ENCODE data around the gene CALN1.
"Not testable (repeated sequence)": the region's sequence is repeated elsewhere in the genome, so short reads cannot be mapped to it uniquely, and the experiment has no call there.

CALN1 gene

GRCh38 chr7:72266771-72267170 is 145.4 kb downstream of the CALN1 start:
- DNase-seq (ENCODE audit: low spot score), result no peak

GRCh38 chr7:72265071-72265904 is 146.8 kb downstream of the CALN1 start:
- no peak for DNase-seq (ENCODE audit: low spot score)

DNA sequence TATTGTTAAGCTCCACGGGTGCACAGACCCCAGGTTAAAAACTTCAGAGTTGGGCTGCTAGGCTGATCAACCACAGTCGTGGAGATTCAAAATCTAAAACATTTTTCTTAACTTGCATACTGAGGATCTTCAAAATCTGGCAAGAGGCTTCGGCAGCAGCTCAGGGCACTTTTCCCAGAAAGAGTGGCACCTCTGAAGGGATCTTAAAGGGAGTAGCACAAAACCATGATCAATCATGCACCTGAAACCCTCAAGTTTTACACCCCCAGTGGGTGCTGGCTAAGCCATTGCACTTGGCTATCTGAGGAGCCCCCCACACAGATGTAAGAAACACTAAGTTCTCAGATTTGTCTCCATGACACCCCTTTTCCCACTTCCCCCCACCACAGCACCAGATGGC is 151.7 kb downstream of the CALN1 start:
- no peak for DNase-seq (ENCODE audit: low spot score)

- no peak for DNase-seq (ENCODE audit: low spot score)
These were observed 154.1 kb downstream of the CALN1 start for GRCh38 chr7:72258074-72258473.

DNA sequence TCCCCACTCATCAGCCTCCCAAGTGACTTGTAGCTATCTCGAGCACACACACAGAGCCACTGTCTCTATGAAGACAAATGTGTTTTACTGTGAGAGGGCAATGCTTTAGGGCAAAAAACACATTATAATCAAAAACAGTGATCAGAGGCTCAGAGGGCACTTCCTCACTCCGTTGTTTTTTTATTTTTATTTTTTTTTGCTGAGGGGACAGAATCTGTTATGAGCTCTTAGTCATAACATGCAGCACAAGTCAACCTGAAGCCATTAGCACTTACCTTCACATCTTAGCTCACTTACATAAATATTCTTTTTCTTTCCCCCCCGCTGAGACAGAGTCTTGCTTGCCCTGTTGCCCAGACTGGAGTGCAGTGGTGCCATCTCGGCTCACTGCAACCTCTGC is 157.7 kb downstream of the CALN1 start:
- no peak for DNase-seq (ENCODE audit: low spot score)

DNA sequence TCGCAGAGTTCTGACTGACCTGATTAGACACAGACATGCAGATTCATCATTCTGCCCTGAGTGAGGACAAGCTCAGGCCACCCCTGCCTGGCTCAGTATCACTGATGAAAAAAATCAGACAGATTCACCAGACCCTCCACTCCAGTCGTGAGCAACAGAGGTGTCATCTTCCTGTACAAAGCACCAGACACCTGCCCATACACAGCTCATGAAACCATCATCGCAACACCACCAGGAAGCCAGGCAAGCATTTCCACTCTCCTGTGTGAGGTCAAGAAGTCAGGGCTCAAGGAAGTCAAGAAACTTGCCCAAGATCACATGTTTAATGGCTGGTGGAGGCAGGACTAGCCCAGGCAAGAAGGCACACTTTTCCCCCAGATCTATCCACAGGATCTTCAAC is 163.0 kb downstream of the CALN1 start:
- DNase-seq (ENCODE audit: low spot score), result no peak

DNA sequence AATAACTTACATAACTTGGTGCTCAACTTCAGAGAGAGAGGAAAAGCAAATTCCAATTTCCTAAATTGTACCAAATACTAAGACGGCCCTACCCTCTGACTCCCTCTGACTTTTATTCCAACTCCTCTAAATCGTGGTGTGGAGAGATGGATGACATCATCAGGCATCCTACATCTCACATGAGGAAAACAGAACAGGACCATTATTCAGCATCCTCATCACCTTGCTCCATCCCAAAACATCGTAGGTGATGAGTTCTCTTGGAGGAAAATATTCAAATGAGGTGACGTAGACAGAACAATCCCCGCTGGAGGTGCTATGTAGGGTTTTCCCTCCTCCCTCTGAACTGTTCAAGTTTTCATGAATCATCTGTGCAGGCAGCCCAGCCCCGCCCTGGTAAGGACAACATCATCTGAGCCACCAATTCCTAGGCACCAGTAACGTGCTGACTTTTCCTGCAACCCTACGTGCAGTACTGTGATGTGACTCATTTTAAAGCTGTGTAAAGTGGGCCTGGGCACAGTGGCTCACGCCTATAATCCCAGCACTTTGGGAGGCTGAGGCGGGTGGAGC is 167.2 kb downstream of the CALN1 start:
- no peak for DNase-seq (ENCODE audit: low spot score)

- DNase-seq (ENCODE audit: low spot score), result no peak
These were observed 168.8 kb downstream of the CALN1 start for GRCh38 chr7:72243329-72243728.

GRCh38 chr7:72235351-72235750 is 176.8 kb downstream of the CALN1 start:
- DNase-seq (ENCODE audit: low spot score), result no peak

DNA sequence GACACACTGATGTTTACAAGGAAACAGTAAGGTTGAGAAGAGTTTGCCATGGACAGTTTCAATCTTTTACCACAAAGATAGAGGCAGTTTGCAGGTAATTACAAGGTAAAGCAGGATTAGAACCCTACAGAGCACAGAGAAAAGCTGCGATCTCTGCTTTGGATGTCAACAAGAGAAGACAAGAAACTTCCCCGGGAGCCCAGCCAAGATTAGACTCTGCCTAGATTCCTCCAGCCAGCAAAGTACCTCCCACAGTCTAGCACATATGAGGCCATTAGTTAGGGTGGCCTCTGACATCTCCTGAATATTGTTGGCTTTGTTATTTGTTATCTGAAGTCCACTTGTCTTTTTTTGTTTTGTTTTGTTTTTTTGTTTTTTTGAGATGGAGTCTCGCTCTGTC is 178.1 kb downstream of the CALN1 start:
- no peak for DNase-seq (ENCODE audit: low spot score)

GRCh38 chr7:72230281-72230680 is 181.9 kb downstream of the CALN1 start:
- no peak for DNase-seq (ENCODE audit: low spot score)

GRCh38 chr7:72223351-72223750 is 188.8 kb downstream of the CALN1 start:
- no peak for DNase-seq (ENCODE audit: low spot score)

GRCh38 chr7:72222136-72222535 is 190.0 kb downstream of the CALN1 start:
- no peak for DNase-seq (ENCODE audit: low spot score)

DNA sequence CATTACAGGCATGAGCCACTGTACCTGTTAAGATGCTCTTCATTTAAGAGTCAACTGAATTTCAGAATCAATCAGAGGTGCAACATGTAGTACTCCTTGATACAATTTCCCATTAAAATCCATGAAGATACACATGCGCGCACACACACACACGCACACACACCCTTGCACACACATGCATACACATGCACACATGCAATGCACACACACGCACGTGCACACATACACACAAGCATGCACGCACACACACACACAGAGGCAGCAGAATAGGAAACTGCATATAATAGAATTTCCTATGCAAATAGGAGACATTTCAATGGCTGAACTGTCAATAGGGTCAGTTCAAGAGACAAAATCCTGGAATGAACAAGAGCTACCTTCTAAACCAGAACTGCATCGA is 192.6 kb downstream of the CALN1 start:
- no peak for DNase-seq (ENCODE audit: low spot score)

GRCh38 chr7:72217151-72217550 is 195.0 kb downstream of the CALN1 start:
- no peak for DNase-seq (ENCODE audit: low spot score)

GRCh38 chr7:72213769-72214168 is 198.4 kb downstream of the CALN1 start:
- DNase-seq (ENCODE audit: low spot score), result no peak

- no peak for DNase-seq (ENCODE audit: low spot score)
These were observed 199.1 kb downstream of the CALN1 start for GRCh38 chr7:72213081-72213480.

DNA sequence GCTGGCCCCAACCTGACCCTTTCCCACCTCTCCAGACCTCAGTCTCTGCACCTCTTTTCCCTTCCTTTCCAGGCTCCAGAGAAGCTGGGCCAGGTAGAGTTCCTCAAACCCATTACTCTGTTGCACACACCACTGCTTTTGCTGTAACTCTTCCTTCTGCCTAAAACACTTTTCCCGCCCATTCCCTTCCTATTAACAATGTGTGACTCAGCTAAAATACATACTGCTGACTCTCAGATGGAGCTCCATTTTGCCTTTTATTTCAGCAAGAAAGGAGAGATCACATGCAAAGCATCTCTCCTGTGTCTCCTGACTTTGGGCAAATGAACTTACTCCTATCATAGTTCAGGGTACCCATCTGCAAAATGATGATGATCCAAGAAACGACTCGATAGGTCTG is 201.0 kb downstream of the CALN1 start:
- no peak for DNase-seq (ENCODE audit: low spot score)

GRCh38 chr7:72209006-72209405 is 203.1 kb downstream of the CALN1 start:
- DNase-seq (ENCODE audit: low spot score), result not testable (repeated sequence)

GRCh38 chr7:72196176-72196575 is 216.0 kb downstream of the CALN1 start:
- DNase-seq (ENCODE audit: low spot score), result no peak

DNA sequence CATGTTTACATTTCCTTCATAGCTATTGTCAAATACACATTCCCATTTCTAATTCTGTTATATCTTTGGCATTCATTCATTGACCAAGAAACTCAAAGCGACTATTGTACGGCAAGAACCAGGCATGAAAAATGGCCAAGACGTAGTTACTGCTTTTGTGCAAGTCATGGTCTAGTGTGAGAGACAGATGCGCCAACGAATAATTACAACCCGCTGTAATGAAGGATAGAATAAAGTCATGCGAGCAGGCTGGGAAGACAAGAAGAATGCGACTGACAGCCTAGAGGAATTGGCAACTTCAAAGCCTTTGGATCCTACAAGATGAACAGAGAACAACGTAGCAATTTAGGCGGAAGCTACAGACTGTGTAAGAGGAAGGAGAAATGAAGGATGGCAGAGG is 221.2 kb downstream of the CALN1 start:
- no peak for DNase-seq (ENCODE audit: low spot score)

DNA sequence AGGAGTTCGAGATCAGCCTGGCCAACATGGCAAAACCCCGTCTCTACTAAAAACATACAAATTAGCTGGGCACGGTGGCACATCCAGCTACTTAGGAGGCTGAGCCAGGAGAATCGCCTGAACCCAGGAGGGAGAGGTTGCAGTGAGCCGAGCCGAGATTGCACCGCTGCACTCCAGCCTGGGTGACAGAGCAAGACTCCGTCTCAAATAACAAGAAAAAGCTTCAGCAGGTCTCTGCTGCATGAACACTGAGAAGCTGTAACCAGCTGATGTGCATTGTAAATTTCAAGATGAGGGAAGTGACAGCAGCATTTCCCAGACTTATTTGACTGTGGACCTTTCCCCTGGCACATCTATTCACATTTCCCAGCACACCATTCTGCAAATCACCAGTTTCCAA is 222.0 kb downstream of the CALN1 start:
- DNase-seq (ENCODE audit: low spot score), result no peak

GRCh38 chr7:72187179-72187578 is 225.0 kb downstream of the CALN1 start:
- no peak for DNase-seq (ENCODE audit: low spot score)

- DNase-seq (ENCODE audit: low spot score), result peak; percentile 19
These were observed 228.3 kb downstream of the CALN1 start for GRCh38 chr7:72183835-72184234.

All from RKO (cell line).